T-helper 22 cell (primary cell): ENCODE results near the gene RBPMS2.
A peak's percentile ranks its signal among the peaks of the same experiment; 100 is the strongest.
"Not testable (repeated sequence)": the region's sequence is repeated elsewhere in the genome, so short reads cannot be mapped to it uniquely, and the experiment has no call there.

Experiments
- DNase-seq: peaks from one replicate; pipeline ENCODE4 v3.0.0-alpha.2; 2020; ENCODE audit warnings: low read depth

The RBPMS2 gene

GRCh38 chr15:64775551-64776401, at the start of gene RBPMS2:
RBPMS2 (minus strand) TSS chr15:64775589; CDS start chr15:64775319, 270 bp downstream.
- DNase-seq = no peak

GRCh38 chr15:64824929-64825430, 49.6 kb upstream of the RBPMS2 start:
- DNase-seq = no peak

- no peak for DNase-seq
Observed at GRCh38 chr15:64816452-64816851, 41.1 kb upstream of the RBPMS2 start.

- DNase-seq = not testable (repeated sequence)
Observed at GRCh38 chr15:64814965-64815364, 39.6 kb upstream of the RBPMS2 start.

GRCh38 chr15:64814283-64814682, 38.9 kb upstream of the RBPMS2 start:
- DNase-seq = not testable (repeated sequence)

GRCh38 chr15:64813075-64813474, 37.7 kb upstream of the RBPMS2 start:
- DNase-seq = no peak

- DNase-seq = no peak
Observed at GRCh38 chr15:64810497-64811326, 35.3 kb upstream of the RBPMS2 start.

- DNase-seq = peak; percentile 19
Observed at GRCh38 chr15:64809649-64810496, 34.5 kb upstream of the RBPMS2 start.

GRCh38 chr15:64808785-64809453, 33.5 kb upstream of the RBPMS2 start:
- DNase-seq = no peak

- DNase-seq = no peak
Observed at GRCh38 chr15:64807751-64808222, 32.4 kb upstream of the RBPMS2 start.

- DNase-seq = no peak
Observed at GRCh38 chr15:64807051-64807749, 31.8 kb upstream of the RBPMS2 start.

- DNase-seq = no peak
Observed at GRCh38 chr15:64806509-64806908, 31.1 kb upstream of the RBPMS2 start.

- DNase-seq = no peak
Observed at GRCh38 chr15:64804619-64805018, 29.2 kb upstream of the RBPMS2 start.

GRCh38 chr15:64803526-64803925, 28.1 kb upstream of the RBPMS2 start:
- DNase-seq = no peak

- no peak for DNase-seq
Observed at GRCh38 chr15:64800476-64800875, 25.1 kb upstream of the RBPMS2 start.

GRCh38 chr15:64798905-64799304, 23.5 kb upstream of the RBPMS2 start:
- not testable (repeated sequence) for DNase-seq

GRCh38 chr15:64795921-64796320, 20.5 kb upstream of the RBPMS2 start:
- not testable (repeated sequence) for DNase-seq

- not testable (repeated sequence) for DNase-seq
Observed at GRCh38 chr15:64795299-64795698, 19.9 kb upstream of the RBPMS2 start.

- DNase-seq = no peak
Observed at GRCh38 chr15:64792282-64792681, 16.9 kb upstream of the RBPMS2 start.

GRCh38 chr15:64791401-64791800, 16.0 kb upstream of the RBPMS2 start:
- no peak for DNase-seq
